ENCODE data around the gene ZFPM1. TPM values are rescaled to one million over a fixed set of nuclear protein-coding genes. Genes with fewer than 3 reads are reported as not detected.

ZFPM1 gene
- total RNA-seq, 2 experiments from 2014 or later = 2.1 to 14.2 TPM

GRCh38 chr16:88460496-88461330 is 7.6 kb downstream of the ZFPM1 start:
- H4K20me1 ChIP-seq (ENCODE audit: insufficient read depth, low read length) = no peaks in the 10 kb centered on the region; the same call in 1 of the 2 replicates

GRCh38 chr16:88461331-88462269 is 8.5 kb downstream of the ZFPM1 start:
- Histone ChIP-seq H3K4me3 (ENCODE audit: low read depth, low read length, poor library complexity, severe bottlenecking) (no peak overlapping the region), H3K27ac (ENCODE audit: low read depth, low read length, poor library complexity, severe bottlenecking) (no peak overlapping the region), H4K20me1 (ENCODE audit: insufficient read depth, low read length) (no peaks in the 10 kb centered on the region; the same call in 1 of the 2 replicates), H3K9me3 (ENCODE audit: low read length) (no peaks in the 10 kb centered on the region), H3K79me2 (ENCODE audit: insufficient read depth, low read depth, low read length) (no peaks in the 10 kb centered on the region; the same call in 1 of the 2 replicates), H3K4me2 (ENCODE audit: low read length) (no peak overlapping the region), H3K4me1 (ENCODE audit: insufficient read depth, low read length, poor library complexity, severe bottlenecking) (peaks cover 17% of the 10 kb centered on the region), H2AFZ (ENCODE audit: low read length) (no peak overlapping the region), H3K36me3 (ENCODE audit: insufficient read depth, low read length) (no peaks in the 10 kb centered on the region), H3K9me2 (ENCODE audit: insufficient read depth, low read length) (no peaks in the 10 kb centered on the region)
- TF ChIP-seq CTCF (conservative IDR thresholded peaks at IDR 0.05; ENCODE audit: low read length) = no peak
- no peak for TF ChIP-seq EZH2phosphoT487 (IDR thresholded peaks at IDR 0.05; ENCODE audit: borderline replicate concordance, low read depth, low read length)
- ChIA-PET CTCF (ENCODE audit: unreplicated experiment) (interaction anchor here (0.6 kb wide), 1 partner anchor 18 kb away, joined by 3 read pairs; no protein-coding TSS in a partner anchor), POLR2A (no interaction called here)
- intact Hi-C loops (cut with micrococcal nuclease; ENCODE audit: unreplicated experiment) = no loop called here
- no TSS peak for BruUV-seq (replicated peaks)
- DNase-seq (ENCODE audit: low spot score) = no peak

More at GRCh38 chr16:88460496-88461330, 7.6 kb downstream of the ZFPM1 start:
- TF ChIP-seq CTCF (conservative IDR thresholded peaks at IDR 0.05; ENCODE audit: low read length) = no peak
- TF ChIP-seq EZH2phosphoT487 (IDR thresholded peaks at IDR 0.05; ENCODE audit: borderline replicate concordance, low read depth, low read length) = no peak
- Histone ChIP-seq H3K27ac (ENCODE audit: low read depth, low read length, poor library complexity, severe bottlenecking) (no peak overlapping the region), H3K4me2 (ENCODE audit: low read length) (no peak overlapping the region), H3K9me3 (ENCODE audit: low read length) (no peaks in the 10 kb centered on the region), H2AFZ (ENCODE audit: low read length) (no peak overlapping the region), H3K36me3 (ENCODE audit: insufficient read depth, low read length) (no peaks in the 10 kb centered on the region), H3K79me2 (ENCODE audit: insufficient read depth, low read depth, low read length) (peaks cover 5% of the 10 kb centered on the region; the same call in 1 of the 2 replicates), H3K9me2 (ENCODE audit: insufficient read depth, low read length) (no peaks in the 10 kb centered on the region), H3K4me1 (ENCODE audit: insufficient read depth, low read length, poor library complexity, severe bottlenecking) (peaks cover 18% of the 10 kb centered on the region), H3K4me3 (ENCODE audit: low read depth, low read length, poor library complexity, severe bottlenecking) (no peak overlapping the region)
- no TSS peak for BruUV-seq (replicated peaks)
- POLR2A ChIA-PET = no interaction called here
- CTCF ChIA-PET (ENCODE audit: unreplicated experiment) = no interaction called here
- DNase-seq (ENCODE audit: low spot score) = no peak
- intact Hi-C loops (cut with micrococcal nuclease; ENCODE audit: unreplicated experiment) = no loop called here

Data from OCI-LY7 (cell line).